ENCODE results near the gene MTOR.

- no peak for TF ChIP-seq MTA2 (IDR thresholded peaks at IDR 0.05; ENCODE audit: low read depth)
- no peak for TF ChIP-seq EP300 (IDR thresholded peaks at IDR 0.05; ENCODE audit: borderline replicate concordance in 1 of 2, control insufficient read depth in 1 of 2, low read depth in 2 of 2, low read length in 2 of 2)
- TF ChIP-seq POLR2A (IDR thresholded peaks at IDR 0.05; ENCODE audit: low read depth, low read length): no peak
- TF ChIP-seq POLR2AphosphoS5 (IDR thresholded peaks at IDR 0.05; ENCODE audit: low read length): no peak
- no peak for TF ChIP-seq PBX3 (IDR thresholded peaks at IDR 0.05; ENCODE audit: insufficient replicate concordance, low read depth, low read length)
- TF ChIP-seq SIN3A (IDR thresholded peaks at IDR 0.05; ENCODE audit: low read depth, low read length): no peak
Measured at GRCh38 chr1:11272544-11272831, 10.1 kb upstream of the MTOR start.
